GM12864 (cell line): ENCODE results near the gene C1orf174.

ENCODE experiments used
- DNase-seq: peaks from one replicate; pipeline ENCODE4 v3.0.0-alpha.2; 2011; ENCODE audit warnings: low read depth
- H3K4me3 ChIP-seq: 2 replicates; pipeline ENCODE4 v1.5.1; 2011; ENCODE audit warnings: mild to moderate bottlenecking, low read depth, low read length, control low read depth
- CTCF ChIP-seq: IDR thresholded peaks from 2 replicates; pipeline ENCODE4 v1.5.1; 2011; ENCODE audit warnings: low read depth, mild to moderate bottlenecking, moderate library complexity, low read length, control low read depth, inconsistent platforms; ENCODE audit errors: missing control alignments

Gene C1orf174

GRCh38 chr1:3908886-3909517 is 8.9 kb upstream of the C1orf174 start:
- H3K4me3 ChIP-seq = no peak overlapping the region
- no peak for DNase-seq
- TF ChIP-seq CTCF = no peak

- no peak for TF ChIP-seq CTCF
- DNase-seq = no peak
Measured at GRCh38 chr1:3907621-3908165, 7.6 kb upstream of the C1orf174 start.

DNA sequence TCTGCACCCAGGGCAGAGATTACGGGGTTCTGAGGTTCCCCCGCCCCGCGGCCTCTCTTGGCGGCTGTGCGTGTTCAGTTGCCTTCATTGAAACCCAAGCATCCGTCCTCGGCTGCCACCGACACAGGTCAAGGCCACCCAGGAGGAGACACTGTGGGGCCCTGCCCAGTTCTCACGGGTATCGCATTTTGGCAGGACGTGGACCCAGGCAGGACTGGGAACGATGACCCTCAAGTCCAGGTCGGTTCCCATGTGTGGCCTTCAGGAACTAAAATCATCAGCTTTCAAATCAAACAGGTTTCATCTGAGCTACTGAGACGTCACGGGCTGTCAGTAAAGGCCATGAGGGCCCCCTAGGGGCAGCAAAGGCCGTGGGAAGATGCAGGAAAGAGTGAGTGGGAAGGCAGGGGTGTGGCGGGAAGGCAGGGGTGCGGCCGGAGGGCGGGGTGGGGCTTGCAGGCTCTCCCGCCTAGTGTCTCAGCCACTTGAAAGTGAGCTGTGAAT is 7.0 kb upstream of the C1orf174 start:
- no peak for TF ChIP-seq CTCF
- no peak for DNase-seq
- no peak overlapping the region for H3K4me3 ChIP-seq

More at GRCh38 chr1:3907621-3908165, 7.6 kb upstream of the C1orf174 start:
- H3K4me3 ChIP-seq = no peak overlapping the region

- H3K4me3 ChIP-seq = no peak overlapping the region
Measured at GRCh38 chr1:3906672-3907020, 6.6 kb upstream of the C1orf174 start.

GRCh38 chr1:3905953-3906671 is 6.0 kb upstream of the C1orf174 start:
- DNase-seq = no peak
- no peak for TF ChIP-seq CTCF
- no peak overlapping the region for H3K4me3 ChIP-seq

More at GRCh38 chr1:3906672-3907020, 6.6 kb upstream of the C1orf174 start:
- no peak for DNase-seq
- no peak for TF ChIP-seq CTCF

GRCh38 chr1:3905266-3905952 is 5.3 kb upstream of the C1orf174 start:
- DNase-seq = no peak
- TF ChIP-seq CTCF = no peak
- H3K4me3 ChIP-seq = no peak overlapping the region
